Brain microvascular endothelial cell (primary cell): ENCODE data around the gene ROR2.

Experiments used
- DNase-seq: peaks from one replicate; pipeline ENCODE4 v3.0.0-alpha.2; 2020
- H3K27ac ChIP-seq: fragments of 250-450 bp; sonication (Bioruptor Pico); 2 replicates; pipeline ENCODE4 v1.5.1; 2020; ENCODE audit warnings: mild to moderate bottlenecking, moderate library complexity
- H3K27me3 ChIP-seq: fragments of 250-450 bp; sonication (Bioruptor Pico); replicated peaks from 2 replicates; pipeline ENCODE4 v1.5.1; 2020; ENCODE audit warnings: mild to moderate bottlenecking
- H3K36me3 ChIP-seq: fragments of 250-450 bp; sonication (Bioruptor Pico); replicated peaks from 2 replicates; pipeline ENCODE4 v1.5.1; 2020; ENCODE audit warnings: mild to moderate bottlenecking
- H3K4me3 ChIP-seq: 2 replicates; pipeline ENCODE4 v1.5.1; 2011; ENCODE audit warnings: low read depth, mild to moderate bottlenecking, control low read depth, low read length, moderate library complexity
- CTCF ChIP-seq: IDR thresholded peaks from 2 replicates; pipeline ENCODE4 v1.5.1; 2011; ENCODE audit warnings: low read depth, mild to moderate bottlenecking, moderate library complexity, low read length, control low read depth, inconsistent platforms; ENCODE audit errors: missing control alignments
- in situ Hi-C: cut with HindIII; loops from 2 replicates; pipeline ENCODE4 v1.10.0; 2017; ENCODE audit warnings: low sequenced_read_pairs, low pct_ligation_motif_present

Gene ROR2

GRCh38 chr9:91753711-91754110 lies 196.3 kb downstream of the ROR2 start:
- H3K36me3 ChIP-seq = no peaks in the 10 kb centered on the region
- no peak for DNase-seq
- H3K27ac ChIP-seq = no peak overlapping the region
- TF ChIP-seq CTCF = no peak
- in situ Hi-C loops = no loop called here
- no peaks in the 10 kb centered on the region for H3K27me3 ChIP-seq
- H3K4me3 ChIP-seq = no peak overlapping the region

- in situ Hi-C loops = no loop called here
- no peak overlapping the region for H3K27ac ChIP-seq
- no peaks in the 10 kb centered on the region for H3K36me3 ChIP-seq
- no peaks in the 10 kb centered on the region for H3K27me3 ChIP-seq
- no peak overlapping the region for H3K4me3 ChIP-seq
- peak; percentile 36 for DNase-seq
- TF ChIP-seq CTCF = no peak
These were observed 198.1 kb downstream of the ROR2 start for GRCh38 chr9:91751922-91752321.

- TF ChIP-seq CTCF = no peak
- no peak overlapping the region for H3K4me3 ChIP-seq
- no peak overlapping the region for H3K27ac ChIP-seq
- no peak for DNase-seq
- no peaks in the 10 kb centered on the region for H3K36me3 ChIP-seq
- no peaks in the 10 kb centered on the region for H3K27me3 ChIP-seq
- in situ Hi-C loops = no loop called here
These were observed 199.7 kb downstream of the ROR2 start for GRCh38 chr9:91750343-91750742.

- DNase-seq = peak; percentile 60
- Histone ChIP-seq H3K36me3 (no peaks in the 10 kb centered on the region), H3K27ac (no peak overlapping the region), H3K4me3 (no peak overlapping the region), H3K27me3 (no peaks in the 10 kb centered on the region)
- in situ Hi-C loops = no loop called here
- TF ChIP-seq CTCF = no peak
These were observed 203.1 kb downstream of the ROR2 start for GRCh38 chr9:91746904-91747303.

- in situ Hi-C loops = no loop called here
- H3K4me3 ChIP-seq = no peak overlapping the region
- no peak for TF ChIP-seq CTCF
- no peak overlapping the region for H3K27ac ChIP-seq
- H3K36me3 ChIP-seq = no peaks in the 10 kb centered on the region
- no peaks in the 10 kb centered on the region for H3K27me3 ChIP-seq
- no peak for DNase-seq
These were observed 203.7 kb downstream of the ROR2 start for GRCh38 chr9:91746357-91746756.

GRCh38 chr9:91744114-91744513 lies 205.9 kb downstream of the ROR2 start:
- no peak overlapping the region for H3K4me3 ChIP-seq
- H3K36me3 ChIP-seq = no peaks in the 10 kb centered on the region
- DNase-seq = no peak
- no peak overlapping the region for H3K27ac ChIP-seq
- no peak for TF ChIP-seq CTCF
- no peaks in the 10 kb centered on the region for H3K27me3 ChIP-seq
- in situ Hi-C loops = no loop called here
